Measurements from ENCODE around the gene PRSS16. TPM values are rescaled to one million over a fixed set of nuclear protein-coding genes. Genes with fewer than 3 reads are reported as not detected.

PRSS16 gene
- total RNA-seq, 2 experiments from 2014 or later = 1.1 to 1.5 TPM

- Mint-ChIP-seq H3K36me3 (ENCODE audit: low read depth) (peaks cover 7% of the 10 kb centered on the region), H3K4me3 (peak overlapping the region; percentile 4), H3K9me3 (peaks cover 35% of the 10 kb centered on the region), H3K27me3 (peaks cover 76% of the 10 kb centered on the region), H3K4me1 (peaks cover 11% of the 10 kb centered on the region), H3K27ac (peak overlapping the region; percentile 11)
- POLR2A ChIA-PET = no interaction called here
- CTCF ChIA-PET = interaction anchor here (0.8 to 1.2 kb wide), 2 partner anchors 11 to 16 kb away, joined by 3 read pairs; no protein-coding TSS in a partner anchor
- no peak for DNase-seq
These were observed 48.0 kb downstream of the PRSS16 start for GRCh38 chr6:27295301-27296079.

- Mint-ChIP-seq H3K9me3 (peaks cover 29% of the 10 kb centered on the region), H3K4me3 (no peak overlapping the region), H3K27me3 (peaks cover 72% of the 10 kb centered on the region), H3K27ac (no peak overlapping the region), H3K4me1 (peaks cover 8% of the 10 kb centered on the region), H3K36me3 (ENCODE audit: low read depth) (peaks cover 7% of the 10 kb centered on the region)
- POLR2A ChIA-PET = no interaction called here
- CTCF ChIA-PET = interaction anchor here (0.8 to 1.2 kb wide), 2 partner anchors 11 to 15 kb away, joined by 3 read pairs; no protein-coding TSS in a partner anchor
- no peak for DNase-seq
These were observed 48.7 kb downstream of the PRSS16 start for GRCh38 chr6:27296106-27296783.

- Mint-ChIP-seq H3K9me3 (peaks cover 26% of the 10 kb centered on the region), H3K4me3 (no peak overlapping the region)
These were observed 50.0 kb downstream of the PRSS16 start for GRCh38 chr6:27297484-27297856.

GRCh38 chr6:27297857-27298730 lies 50.6 kb downstream of the PRSS16 start:
- Mint-ChIP-seq H3K36me3 (ENCODE audit: low read depth) (peaks cover 9% of the 10 kb centered on the region), H3K4me3 (no peak overlapping the region), H3K27ac (no peak overlapping the region), H3K4me1 (peaks cover 8% of the 10 kb centered on the region), H3K27me3 (peaks cover 72% of the 10 kb centered on the region), H3K9me3 (peaks cover 30% of the 10 kb centered on the region)
- POLR2A ChIA-PET = no interaction called here
- CTCF ChIA-PET = interaction anchor here (0.7 kb wide), 2 partner anchors 20 to 378 kb away, joined by 3 to 4 read pairs; no protein-coding TSS in a partner anchor
- DNase-seq = no peak

More at GRCh38 chr6:27297484-27297856, 50.0 kb downstream of the PRSS16 start:
- Mint-ChIP-seq H3K36me3 (ENCODE audit: low read depth) (peaks cover 7% of the 10 kb centered on the region), H3K27ac (peak overlapping the region; percentile 68), H3K27me3 (peaks cover 68% of the 10 kb centered on the region), H3K4me1 (peaks cover 8% of the 10 kb centered on the region)
- ChIA-PET POLR2A (no interaction called here), CTCF (interaction anchor here (0.7 kb wide), 1 partner anchor 379 kb away, joined by 4 read pairs; no protein-coding TSS in a partner anchor)
- no peak for DNase-seq

GRCh38 chr6:27303613-27304272 lies 56.2 kb downstream of the PRSS16 start:
- ChIA-PET POLR2A (no interaction called here), CTCF (interaction anchor here (0.6 to 1.0 kb wide), 5 partner anchors 18 to 1753 kb away, joined by 3 to 6 read pairs (median 4); no protein-coding TSS in a partner anchor)
- Mint-ChIP-seq H3K27me3 (peaks cover 61% of the 10 kb centered on the region), H3K27ac (no peak overlapping the region), H3K4me1 (no peaks in the 10 kb centered on the region), H3K36me3 (ENCODE audit: low read depth) (peaks cover 2% of the 10 kb centered on the region), H3K9me3 (peaks cover 10% of the 10 kb centered on the region), H3K4me3 (no peak overlapping the region)
- DNase-seq = no peak

Other genes with a start within 250 kb of the PRSS16 start
- not detected for gene POM121L2, start 64.6 kb downstream of the PRSS16 start, total RNA-seq
- 1 to 10 TPM; 2.0 to 3.2 TPM for gene ZNF391, start 141.1 kb downstream of the PRSS16 start, total RNA-seq
- 10 to 100 TPM; 14.4 to 16.8 TPM for gene ZNF184, start 225.4 kb downstream of the PRSS16 start, total RNA-seq